IPS-18c (cell line): ENCODE data around the gene RPA1.

Experiments used
- H3K4me3 ChIP-seq: 2 replicates; pipeline ENCODE4 v1.7.0; 2013; ENCODE audit warnings: low read depth, mild to moderate bottlenecking, low read length, moderate library complexity; ENCODE audit not compliant: insufficient read depth
- H3K9me3 ChIP-seq: one replicate; pipeline ENCODE4 v1.6.1; 2013; ENCODE audit warnings: mild to moderate bottlenecking, low read length, moderate library complexity; ENCODE audit not compliant: control insufficient read depth, insufficient read depth

Gene RPA1

DNA sequence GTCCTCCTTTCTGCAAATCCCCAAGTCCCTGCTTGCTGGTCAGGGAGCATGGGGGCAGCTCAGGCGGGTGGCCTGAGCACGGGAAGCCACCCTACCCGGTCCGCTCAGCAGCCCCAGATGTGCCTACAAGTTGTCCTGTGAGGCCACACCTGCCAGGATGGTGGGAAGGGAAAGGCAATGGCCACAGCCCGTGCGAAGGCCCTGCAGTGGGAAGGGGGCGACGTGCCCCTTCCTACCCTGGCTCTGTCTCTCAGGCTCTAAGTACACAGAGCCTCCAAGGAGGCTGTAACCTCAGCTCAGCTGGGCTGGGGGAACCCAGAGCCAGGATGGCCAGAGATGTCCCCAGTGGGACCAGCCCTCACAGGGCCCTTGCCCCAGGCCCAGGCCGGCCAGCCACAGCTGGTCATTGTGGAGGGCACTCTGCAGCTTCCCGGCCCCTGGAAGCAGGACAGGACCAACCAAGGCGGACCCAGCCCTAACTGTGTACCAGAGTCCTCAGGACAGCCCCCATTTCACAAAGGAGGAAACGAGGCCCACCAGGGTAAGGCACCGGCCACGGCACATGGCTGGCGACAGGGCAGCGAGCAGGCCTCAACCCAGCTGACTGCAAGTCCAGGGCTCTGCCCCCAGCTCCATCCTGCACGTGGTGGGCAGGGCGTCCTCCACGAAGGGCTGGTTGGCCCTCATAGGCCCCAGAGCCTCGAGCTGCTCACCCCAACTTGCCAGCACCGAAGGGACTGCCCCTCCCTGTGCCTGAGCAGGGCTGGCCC, 113.0 kb downstream of the RPA1 start:
- H3K9me3 ChIP-seq: no peaks in the 10 kb centered on the region

DNA sequence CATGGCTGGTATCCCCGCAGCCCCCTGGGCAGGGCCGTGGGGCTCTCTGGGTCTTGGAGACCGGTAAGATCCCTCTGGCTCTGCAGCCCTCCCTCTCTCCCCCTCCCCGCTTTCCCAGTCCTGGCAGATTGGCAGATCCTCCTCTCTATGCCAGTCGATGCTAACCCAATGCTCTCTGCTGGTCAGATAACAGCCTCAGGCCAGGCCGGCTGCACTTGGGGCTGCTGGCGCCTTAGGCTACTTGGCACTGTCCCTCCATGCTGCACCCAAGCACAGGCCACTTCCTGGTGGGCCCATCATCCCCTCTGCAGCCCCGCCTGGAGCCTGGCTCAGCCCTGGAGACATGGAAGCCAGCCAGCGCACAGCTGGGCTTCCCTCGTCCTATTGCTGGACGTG, 113.6 kb downstream of the RPA1 start:
- Histone ChIP-seq H3K9me3 (no peaks in the 10 kb centered on the region), H3K4me3 (no peak overlapping the region)

More for the DNA sequence above, 113.0 kb downstream of the RPA1 start:
- no peak overlapping the region for H3K4me3 ChIP-seq

DNA sequence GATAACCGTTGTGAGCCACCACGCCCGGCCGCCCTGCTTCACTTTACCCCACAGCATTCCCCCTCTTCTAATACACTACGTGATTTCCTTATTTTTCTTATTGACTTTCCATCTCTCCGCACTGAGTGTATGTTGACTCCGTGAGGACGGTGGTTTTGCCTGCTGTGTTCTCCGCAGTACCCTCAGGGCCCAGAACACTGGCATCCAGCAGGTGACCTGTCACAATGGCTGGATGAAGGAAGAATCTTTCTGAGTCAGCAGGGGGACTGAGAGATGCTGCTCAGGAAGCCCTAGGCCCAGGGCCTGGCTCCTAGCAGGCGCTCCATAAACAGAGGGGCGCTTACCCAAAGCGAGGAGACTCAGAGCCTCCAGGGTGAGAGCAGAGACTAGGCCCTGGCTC, 115.8 kb downstream of the RPA1 start:
- Histone ChIP-seq H3K9me3 (no peaks in the 10 kb centered on the region), H3K4me3 (no peak overlapping the region)

DNA sequence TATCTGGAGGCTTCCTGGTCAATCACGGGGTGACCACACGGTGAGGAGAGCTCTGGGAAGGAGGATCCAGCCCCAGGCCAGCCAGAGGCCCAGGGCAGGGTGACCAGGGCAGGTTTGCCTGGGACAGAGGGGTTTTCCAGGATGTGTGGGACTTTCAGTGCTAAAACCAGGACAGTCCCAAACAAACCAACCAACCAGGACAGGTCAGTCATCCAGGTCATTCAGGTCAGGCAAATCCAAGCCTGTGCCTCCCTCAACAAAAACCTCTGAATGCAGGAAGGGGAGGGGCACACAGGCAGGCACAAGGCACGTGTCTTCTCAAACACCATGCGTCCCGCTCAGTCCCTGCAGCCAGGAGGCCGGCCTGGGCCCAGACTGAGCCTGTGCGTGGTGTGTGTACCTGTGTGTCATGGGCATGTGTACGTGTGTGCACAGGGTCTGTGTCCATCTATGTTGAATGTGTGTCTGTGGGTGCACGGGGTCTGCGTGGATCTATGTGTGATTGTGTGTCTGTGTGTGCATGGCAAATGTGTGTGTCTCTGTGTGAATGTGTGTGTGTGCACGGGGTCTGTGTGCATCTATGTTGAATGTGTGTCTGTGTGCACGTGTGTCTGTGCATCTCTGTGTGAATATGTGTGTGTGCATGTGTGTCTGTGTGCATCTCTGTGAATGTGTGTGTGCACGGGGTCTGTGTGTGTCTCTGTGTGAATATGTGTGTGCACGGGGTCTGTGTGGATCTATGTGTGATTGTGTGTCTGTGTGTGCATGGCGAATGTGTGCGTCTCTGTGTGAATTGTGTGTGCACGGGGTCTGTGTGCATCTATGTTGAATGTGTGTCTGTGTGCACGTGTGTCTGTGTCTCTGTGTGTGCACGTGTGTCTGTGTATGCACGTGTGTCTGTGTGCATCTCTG, 116.5 kb downstream of the RPA1 start:
- Histone ChIP-seq H3K9me3 (no peaks in the 10 kb centered on the region), H3K4me3 (no peak overlapping the region)

DNA sequence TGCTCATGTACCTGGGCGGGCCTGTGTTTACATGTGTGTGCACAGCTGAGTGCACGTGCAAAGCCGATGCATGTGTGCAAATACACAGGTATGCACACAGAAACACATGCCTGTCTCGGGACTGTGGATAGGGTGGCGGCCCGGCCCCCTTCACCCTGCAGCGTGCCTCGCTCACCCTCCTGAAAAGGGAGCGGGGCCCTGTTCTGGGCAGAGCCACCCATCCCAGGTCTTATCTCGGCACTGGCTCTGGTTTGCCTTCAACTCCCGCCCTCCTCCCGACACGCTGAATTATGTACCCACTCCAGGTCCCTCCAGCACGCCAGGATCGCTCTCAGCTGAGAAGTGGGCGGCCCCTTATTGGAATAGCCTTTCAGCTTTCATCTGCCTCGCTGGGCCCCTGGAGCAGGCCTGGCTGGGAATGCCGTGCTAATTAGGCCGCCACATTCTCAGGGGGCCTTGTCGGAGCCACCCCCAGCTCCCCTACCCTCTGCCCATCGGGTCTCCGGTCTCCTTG, 117.5 kb downstream of the RPA1 start:
- no peak overlapping the region for H3K4me3 ChIP-seq
- H3K9me3 ChIP-seq: no peaks in the 10 kb centered on the region

DNA sequence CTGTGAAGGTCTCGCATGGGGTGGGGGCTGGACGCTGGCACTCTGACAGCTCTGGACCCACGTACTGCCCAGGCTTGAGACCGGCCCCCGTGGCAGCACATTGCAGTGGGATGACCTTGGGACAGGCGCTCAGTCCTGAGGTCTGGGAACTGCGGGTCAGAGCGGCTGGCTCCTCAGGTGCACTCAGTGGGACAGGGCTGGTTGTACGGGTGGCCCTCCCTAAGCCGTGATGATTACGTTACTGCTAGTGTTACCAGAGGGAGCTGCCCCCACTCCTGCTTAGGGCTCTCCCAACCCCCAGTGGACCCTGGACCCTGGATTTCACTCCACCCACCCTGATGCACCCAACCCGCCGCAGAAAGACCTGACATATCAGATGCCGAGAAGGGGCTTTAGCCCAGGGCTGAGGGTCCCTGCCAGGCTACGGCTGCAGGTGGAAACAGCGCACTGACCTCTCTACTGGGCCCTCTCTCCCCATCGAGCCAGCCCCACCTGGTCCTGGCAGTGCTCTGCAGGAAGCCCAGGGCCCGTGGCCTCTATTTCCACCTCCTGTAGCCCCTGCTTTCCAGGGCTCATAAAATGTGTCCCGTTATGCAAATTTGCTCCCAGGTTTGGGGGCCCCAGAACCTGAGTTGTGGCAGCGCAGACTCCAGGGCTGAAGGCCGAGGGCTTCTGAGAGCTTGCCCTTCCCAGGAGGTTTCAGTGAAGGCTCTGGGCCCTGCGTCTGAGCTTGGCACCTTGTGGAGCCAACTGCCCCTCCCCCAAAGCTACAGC, 118.1 kb downstream of the RPA1 start:
- H3K4me3 ChIP-seq: no peak overlapping the region
- no peaks in the 10 kb centered on the region for H3K9me3 ChIP-seq

DNA sequence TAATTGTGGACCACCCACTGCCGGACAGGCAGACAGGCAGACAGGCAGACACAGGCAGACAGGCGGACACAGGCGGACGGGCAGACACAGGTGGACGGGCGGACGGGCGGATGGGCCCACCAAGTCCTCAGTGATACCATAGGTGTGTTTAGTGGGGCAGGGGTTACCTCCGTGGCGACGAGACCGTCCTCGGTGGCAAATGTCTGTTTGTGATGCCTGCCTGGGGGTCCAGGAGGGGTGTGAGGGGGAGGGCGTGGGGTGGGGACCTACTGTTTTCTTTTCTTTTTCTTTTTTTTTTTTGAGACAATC, 118.7 kb downstream of the RPA1 start:
- Histone ChIP-seq H3K9me3 (no peaks in the 10 kb centered on the region), H3K4me3 (no peak overlapping the region)
